DMS 273 (cell line): ENCODE measurements around the gene TAF5L.
"Not testable (repeated sequence)": the region's sequence is repeated elsewhere in the genome, so short reads cannot be mapped to it uniquely, and the experiment has no call there.

Source experiments
- DNase-seq: peaks from one replicate; lab custom pipeline; 2025; ENCODE audit not compliant: unreplicated experiment; lab: John Stamatoyannopoulos, UW

The TAF5L gene

DNA sequence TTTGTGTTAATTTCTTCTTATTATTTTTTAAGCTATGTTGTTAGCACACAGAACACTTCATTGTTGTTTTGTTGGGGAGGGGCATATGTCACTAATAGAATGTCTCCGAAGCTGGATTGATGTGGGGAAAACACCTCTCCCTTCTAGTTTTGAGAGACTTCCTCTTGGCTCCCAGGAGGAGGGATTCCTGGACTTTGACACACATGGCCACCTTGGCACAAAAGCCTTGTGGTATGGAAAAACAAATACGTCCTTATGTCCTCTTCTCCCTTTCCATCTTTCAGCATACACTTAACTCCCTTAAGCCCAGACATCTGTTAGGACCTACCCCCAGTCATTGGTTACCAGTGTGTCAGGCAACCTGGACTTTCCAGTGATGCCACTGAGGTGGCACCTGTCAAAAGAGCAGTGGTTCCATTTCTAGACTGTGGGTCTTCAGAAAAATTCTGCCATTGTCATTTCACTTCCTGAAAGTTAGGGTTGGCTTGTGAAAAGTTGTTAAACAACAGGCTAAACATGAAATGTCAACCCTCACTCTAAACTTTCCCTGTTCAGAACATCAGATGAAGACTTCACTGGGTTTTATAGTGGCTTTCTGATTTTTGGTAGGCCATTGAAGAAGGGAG, 54.9 kb downstream of the TAF5L start:
- peak; percentile 81 for DNase-seq

DNA sequence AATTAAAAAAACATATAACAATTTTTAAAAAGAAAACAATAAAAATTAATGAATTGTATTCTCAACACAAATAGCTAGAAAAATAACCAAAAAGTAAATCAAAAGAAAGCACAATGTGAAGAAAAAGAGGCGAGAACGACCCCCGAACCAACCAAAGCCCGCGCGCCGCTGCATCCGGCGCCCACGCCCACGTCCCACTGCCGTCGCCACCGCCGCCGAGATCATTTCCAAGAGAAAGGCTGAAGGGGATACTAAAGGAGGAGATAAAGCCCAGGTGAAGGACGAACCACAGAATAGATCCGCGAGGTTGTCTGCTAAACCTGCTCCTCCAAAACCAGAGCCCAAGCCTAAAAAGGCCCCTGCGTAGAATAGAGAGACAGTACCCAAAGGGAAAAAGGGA, 55.6 kb downstream of the TAF5L start:
- no peak for DNase-seq

DNA sequence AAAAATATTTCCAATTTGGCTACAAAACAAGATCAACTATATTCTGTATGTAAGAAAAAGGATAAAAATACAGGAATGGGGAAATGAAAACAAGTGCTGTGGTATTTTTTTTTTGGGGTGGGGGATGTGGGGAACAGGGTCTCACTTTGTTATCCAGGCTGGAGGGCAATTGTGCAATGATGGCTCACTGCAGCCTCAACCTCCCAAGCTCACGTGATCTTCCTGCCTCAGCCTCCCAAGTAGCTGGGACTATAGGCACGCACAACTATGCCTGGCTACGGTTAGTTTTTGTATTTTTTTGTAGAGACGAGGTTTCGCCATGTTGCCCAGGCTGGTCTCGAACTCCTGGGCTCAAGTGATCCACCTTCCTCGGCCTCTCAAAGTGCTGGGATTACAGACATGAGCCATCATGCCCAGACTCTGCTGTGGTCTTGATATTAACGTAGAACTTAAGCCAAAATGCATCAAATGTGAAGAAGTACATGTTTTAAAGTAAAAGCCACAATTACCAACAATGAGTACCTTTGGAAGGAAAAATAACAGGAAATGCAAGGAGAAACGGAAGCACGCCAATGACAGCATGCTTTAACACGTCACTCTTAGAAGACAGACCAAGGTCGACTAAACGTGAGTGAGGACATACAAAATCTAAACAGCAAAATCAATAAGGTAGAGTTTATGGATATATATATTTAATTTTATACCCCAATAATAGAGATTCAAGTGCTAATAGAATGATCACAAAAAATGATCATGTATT, 58.6 kb downstream of the TAF5L start:
- DNase-seq, result no peak

DNA sequence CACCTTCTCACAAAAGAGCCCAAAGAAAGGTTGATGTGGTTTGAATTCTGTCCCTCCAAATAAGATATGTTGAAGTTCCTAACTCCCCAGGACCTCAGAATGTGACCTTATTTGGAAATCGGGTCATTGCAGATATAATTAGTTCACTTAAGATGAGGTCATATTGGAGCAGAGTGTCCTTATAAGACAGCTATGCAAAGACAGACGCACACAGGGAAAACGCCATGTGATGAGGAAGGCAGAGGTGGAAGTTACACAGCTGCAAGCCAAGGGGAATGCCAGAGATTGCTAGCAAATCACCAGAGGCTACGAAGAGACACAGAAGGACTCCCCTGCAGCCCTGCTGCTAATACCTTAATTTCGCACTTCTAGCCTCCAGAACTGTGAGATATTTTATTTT, 62.2 kb downstream of the TAF5L start:
- peak; percentile 14 for DNase-seq

DNA sequence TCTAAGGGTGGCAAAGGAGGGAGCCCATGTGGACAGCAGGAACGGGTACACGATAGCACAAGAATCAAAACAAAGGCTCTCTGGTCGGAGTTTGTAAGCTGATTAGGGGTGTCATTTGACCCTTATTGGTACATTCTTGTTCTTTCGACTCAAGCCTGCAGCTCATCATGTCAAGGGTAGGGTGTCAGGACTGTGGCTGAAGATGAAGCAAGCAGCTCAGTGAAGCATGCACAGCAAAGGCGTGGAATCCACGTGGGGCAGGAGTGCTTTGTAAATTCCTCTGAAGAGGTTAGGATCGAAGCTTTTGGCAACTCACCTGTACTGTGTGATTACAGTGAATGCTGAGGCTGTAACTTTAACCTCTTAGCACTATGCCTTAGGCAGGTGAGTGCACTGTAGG, 62.7 kb downstream of the TAF5L start:
- DNase-seq, result no peak

DNA sequence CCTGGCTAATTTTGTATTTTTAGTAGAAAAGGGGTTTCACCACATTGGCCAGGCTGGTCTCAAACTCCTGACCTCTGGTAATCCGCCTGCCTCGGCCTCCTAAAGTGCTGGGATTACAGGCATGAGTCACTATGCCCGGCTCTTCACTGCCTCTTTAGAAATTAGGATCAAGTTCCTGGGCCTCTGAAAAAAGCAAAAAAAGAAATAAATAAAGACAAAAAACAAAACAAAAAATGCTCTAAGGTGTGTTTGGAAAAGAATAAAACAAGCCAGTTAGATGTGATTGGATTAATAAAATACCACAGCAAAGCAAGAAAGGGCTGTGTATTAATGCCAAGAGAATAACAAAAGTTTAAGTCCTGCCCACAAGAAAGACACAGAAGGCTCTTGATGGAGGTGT, 63.2 kb downstream of the TAF5L start:
- DNase-seq, result no peak

DNA sequence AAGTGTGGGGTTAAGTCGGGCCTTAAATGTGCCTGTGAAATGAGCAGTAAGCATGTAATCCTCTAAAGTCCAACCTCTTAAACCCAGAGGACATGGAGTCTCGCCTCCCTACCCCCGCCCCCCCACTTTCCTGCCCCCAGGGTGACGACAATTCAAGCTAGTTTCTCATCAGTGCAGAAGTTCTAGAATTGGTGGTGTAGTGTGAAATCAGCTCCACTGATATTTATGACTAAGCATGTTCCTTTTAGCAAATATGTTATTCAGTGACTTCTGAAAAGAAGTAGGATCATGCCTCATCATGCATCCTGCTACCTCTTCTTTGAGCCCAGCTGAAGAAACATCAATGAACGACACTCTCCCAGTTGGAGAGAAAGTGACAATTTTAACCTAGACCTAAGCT, 64.8 kb downstream of the TAF5L start:
- DNase-seq, result no peak

DNA sequence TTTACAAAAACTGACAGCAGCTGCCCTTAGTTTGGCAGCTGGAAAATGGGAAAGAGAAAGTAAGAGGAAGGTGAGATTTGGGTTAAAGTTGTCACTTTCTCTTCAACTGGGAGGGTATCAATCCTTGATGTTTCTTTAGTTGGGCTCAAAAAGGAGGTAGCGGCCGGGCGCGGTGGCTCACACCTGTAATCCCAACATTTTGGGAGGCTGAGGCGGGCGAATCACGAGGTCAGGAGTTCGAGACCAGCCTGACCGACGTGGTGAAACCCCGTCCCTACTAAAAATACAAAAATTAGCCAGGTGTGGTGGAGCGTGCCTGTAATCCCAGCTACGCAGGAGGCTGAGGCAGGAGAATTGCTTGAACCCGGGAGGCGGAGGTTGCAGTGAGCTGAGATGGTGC, 65.8 kb downstream of the TAF5L start:
- DNase-seq, result not testable (repeated sequence)

DNA sequence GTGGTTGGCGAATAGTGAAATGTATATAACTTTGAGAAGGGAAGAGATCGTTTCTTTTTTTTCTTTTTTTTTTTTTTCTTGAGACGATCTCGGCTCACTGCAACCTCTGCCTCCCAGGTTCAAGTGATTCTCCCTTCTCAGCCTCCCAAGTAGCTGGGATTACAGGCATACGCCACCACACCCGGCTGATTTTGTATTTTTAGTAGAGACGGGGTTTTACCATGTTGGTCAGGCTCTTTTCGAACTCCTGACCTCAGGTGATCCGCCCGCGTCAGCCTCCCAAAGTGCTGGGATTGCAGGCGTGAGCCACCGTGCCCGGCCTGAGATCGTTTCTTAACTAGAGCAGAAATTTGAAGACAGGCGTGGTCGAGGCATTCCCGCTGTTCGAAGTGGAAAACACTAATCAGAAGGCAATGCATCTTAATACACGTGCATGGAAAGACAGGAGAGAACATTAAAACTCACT, 66.6 kb downstream of the TAF5L start:
- DNase-seq, result peak; percentile 17

DNA sequence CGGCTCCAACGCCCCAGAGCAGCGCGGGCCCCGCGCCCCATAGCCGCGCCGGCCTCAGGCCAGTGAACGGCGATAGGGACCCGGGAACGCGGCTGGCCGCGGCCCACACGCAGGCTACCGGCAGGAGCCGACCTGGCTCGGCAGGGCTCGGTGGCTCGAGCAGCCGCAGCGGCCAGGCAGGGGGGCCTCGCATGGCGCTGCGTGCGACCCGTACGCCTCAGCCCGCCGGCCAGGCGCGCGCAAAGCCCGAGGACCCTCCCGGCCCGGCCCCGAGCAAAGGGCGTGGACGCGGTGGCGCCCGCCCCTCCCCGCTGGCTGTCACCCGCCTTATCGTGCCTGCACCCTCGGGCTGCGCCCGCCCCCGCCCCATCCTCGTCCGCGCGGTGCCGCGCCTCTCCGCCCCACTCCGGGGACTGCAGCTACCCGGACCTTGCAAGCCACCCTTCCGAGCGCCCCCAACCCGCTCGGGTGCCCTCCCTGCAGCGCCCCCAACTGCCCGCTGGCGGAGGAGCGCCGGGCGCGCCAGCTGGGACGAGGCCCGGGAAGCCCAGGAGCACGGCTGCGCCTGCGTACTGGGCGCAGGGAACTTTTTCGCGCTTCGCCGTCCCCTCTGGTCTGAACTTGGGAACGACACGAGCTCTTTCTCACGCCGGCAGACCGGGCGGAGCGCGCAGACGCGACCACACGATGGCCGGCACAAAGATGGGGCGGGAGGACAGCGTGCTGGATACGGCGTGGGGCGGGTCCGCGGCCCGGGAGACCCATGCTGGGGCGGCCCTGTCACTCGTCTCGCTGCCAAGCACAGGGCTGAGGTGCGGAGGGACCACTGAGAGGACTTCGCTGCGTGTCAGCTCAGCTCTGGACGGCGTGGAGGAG, 67.2 kb downstream of the TAF5L start, which contains the start of gene ABCB10:
Gene ABCB10 (minus strand): TSS at position 248 of the 876 bp plus-strand sequence. CDS start 55 bp downstream, at position 193.
- peak; percentile 99 for DNase-seq

DNA sequence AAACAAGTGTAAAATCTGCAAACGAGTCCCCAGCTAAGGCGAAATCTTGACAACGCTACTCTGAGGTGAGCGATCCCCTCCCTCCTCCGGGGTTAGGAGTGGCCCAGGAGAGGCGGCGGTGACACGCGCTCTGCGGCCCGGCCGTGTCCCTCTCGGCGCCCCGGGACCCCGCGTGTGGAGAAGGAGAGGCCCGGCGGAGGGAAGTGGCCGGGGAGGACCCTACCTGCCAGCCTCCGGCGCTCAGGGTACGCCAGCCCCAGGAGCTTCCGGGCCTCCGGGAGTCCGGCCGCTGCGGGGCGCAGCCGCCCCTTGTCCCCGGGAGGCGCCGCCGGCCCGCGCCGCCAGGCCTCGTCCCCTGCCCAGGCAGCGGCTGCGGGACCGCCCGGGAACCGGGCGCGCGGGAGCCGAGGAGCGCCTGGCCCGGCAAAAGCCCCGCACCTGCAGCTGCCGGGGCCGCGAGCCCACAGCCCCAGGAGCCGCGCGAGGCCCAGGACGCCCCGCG, 68.0 kb downstream of the TAF5L start:
- DNase-seq, result peak; percentile 78

DNA sequence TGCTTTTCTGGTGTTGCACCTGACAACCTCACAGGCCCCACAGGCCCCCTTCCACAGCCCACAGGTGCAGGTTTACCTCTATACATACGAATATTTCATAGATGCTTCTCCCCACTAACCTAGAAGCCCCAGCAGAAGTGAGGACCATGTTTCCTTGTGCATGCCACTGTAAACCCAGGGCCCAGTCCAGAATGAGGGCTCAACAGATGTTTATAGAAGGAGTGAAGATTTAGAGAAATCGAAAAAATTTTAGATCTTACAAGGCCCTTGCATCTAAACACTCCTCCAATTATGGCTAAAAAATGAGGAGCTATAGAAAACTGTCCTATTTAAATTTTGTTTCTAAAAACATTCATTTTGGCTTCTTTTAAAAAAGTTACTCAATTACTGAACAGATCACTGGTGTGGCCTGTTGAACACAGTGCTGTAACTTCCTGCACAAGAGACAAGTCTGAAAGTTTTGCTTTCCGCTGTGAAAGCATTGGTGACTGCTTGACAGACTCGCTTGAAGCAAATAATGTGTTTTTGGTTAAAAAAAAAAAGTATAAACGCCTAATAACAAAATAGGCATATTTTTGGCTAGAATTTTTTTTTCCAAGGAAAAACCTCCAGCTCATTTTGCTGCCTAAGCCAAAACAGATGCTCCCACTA, 68.6 kb downstream of the TAF5L start:
- DNase-seq, result peak; percentile 46

DNA sequence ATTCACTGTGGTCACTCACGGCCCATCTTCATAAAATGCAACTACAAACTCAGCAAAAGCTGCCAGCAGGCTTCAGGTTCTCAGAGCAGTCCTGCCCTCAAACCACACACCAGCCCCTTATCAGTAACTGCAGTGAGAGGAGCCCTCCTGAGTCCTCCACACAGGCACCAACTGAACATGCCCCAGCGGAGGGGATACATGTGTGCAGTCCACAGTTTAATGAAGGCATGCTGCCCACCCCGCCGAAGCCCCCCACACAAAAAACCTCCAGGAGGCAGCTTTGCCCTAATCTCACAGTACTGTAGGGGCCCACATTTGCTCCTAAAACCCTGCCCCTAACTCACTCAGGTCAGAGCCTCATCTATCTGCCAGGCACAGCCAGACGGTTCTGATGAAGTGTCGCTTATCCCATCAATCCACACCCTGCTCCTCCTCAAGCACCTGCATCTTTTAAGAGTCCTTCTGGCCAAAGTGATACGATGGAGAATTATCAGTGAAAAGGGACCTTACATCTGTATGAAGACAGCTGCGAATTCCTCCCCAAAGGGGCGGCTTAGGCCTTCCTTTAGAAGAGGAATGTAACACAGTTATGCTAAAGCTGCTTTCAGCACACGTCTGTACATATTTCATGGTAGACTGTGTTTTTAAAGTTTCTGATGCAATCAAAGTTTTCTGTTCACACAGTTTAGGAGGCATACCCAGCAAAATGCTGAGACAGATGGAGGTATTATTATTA, 70.9 kb downstream of the TAF5L start:
- DNase-seq, result no peak

DNA sequence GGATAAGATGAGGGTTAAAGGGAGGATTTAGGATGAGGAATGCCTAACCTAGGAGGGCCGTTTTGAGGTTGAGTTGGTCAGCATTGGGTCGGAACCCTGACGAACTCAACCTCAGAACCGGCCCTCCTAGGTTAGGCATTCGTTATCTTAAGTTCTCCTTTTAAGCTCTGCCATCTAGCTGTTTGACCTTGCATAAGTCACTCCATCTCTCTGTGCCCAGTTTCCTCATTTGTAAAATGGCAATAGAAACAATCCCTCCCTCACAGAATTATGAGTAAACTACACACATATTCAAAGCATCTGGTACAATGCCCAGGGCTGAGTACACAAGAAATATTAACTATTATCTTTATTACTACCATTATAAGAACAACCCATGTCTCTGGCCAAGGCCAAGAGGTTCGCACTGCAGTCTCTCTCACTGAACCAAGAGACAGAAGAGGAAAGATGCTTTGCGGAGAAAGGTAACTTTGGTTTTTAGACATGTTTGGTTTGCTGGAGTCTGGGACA, 72.2 kb downstream of the TAF5L start:
- DNase-seq, result no peak

DNA sequence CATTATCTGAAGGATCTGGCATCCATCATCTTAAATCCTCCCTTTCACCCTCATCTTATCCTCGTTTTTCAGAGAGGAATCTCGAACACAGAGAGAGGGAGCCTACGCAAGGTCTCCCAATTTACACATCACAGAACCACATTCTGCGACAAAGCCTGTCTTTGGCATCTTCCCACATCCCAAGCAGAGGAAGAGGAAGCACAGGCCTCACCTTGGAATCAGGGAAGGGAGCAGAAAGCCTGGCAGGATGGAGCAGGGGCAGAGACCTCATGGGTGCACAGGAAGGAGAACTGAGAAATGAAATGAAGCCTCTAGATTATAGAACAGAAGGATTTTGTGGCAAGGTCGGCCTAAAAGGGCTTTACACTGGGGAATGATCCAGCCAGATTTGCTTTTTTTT, 73.2 kb downstream of the TAF5L start:
- no peak for DNase-seq

DNA sequence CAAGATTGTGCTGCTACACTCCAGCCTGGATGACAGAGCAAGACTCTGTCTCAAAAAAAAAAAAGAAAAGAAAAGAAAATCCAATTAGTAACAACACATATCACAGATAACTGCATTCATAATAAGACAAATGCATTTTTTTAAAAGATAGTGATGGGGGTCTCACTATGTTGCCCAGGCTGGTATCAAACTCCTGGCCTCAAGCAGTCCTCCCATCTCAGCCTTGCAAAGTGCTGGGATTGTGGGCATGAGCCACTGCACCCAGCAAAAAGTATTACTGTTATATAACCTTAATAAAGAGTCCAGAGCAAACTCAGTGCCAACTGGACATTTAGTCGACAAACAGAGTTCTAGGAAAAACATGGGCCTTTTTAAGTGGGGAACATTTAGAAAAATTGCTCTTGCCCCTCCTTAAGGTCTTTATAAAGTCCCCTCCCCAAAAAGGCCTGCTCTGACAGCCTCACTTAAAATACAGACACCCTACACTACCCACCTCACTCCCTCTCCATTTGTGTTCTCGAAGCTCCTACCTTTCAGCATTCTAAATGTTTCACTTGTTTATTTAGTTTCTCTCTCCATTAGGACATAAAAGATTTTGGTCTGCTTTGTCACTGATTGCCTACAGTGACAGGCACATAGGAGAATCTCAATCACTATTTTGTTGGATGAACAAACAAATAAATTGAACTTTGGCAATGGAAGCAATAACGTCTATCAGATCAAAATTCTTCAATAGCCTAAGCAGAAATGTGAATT, 74.9 kb downstream of the TAF5L start:
- no peak for DNase-seq

DNA sequence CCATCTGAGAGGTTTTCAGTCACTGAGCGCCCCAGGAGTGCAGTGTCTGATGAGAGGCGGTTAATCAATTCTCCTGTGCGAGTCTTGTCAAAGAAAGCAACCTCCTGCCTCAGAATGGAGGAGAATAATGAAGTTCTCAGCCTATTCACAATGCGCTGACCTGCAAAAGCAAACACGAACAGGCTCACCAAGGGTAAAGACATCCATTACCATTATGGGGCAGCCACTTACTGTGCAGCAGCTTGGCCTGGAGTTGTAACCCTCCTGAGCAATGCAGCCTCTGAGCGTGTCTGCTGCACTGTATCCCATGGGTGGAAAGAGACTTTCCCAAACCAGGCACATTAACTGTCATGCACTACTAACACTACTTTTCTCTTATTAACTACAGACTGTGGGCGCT, 78.4 kb downstream of the TAF5L start:
- no peak for DNase-seq

DNA sequence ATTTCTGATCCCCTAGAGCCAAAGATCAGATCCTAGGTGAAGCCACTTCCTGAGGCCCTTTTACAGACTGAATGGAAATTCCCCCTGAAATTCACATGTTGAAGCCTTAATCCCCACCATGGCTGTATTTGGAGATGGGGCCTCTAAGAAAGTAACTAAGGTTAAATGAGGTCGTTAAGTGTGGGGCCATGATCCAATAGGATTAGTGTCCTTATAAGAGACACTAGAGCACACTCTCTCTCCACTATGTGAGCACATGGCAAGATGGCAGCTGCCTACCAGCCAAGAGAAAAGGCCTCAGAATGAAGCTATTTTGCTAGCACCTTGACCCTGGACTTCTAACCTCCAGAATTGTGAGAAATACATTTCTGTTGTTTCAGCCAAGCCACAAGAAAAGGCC, 81.3 kb downstream of the TAF5L start:
- no peak for DNase-seq
